GM18498 (cell line): ENCODE data around the gene PTPRK.

Experiments used
- ATAC-seq: cut with Tn5 transposase; IDR thresholded peaks from one replicate; pipeline ENCODE4 v1.9.1; 2021; ENCODE audit warnings: mild to moderate bottlenecking, moderate library complexity; ENCODE audit not compliant: unreplicated experiment

The PTPRK gene

DNA sequence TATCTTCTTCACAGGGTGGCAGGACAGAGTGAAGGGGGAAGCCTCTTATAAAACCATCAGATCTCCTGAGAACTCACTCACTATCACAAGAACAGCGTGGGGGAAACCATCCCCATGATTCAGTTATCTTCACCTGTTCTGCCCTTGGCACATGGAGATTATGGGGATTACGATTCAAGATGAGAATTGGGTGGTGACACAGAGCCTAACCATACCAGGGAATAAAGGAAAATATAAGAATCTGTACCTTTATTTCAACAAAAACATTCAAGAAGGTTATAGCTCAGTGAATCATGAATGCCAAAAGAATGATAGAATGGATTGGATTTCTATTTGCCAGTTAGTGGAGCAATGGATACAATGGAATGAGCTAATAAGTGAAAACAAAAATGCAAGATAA, 214.4 kb downstream of the PTPRK start:
- ATAC-seq = no peak

DNA sequence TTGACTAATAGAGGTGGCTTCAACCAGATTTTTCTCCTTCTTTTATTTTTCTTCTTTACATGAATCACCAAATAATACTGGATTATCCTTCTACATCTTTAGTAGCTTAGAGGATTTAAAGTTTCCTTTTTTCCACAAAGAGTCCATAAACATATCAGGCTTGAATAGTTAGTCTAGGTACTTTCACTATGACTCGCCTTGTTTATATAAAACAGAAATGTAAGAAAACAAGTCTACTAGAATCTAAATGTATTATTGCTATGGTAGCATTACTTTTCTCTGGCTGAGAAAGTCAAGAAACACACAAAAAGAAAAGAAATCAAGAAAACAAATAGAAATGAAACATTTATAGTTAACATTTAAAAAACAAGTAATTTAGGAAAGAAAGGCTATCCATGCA, 215.2 kb downstream of the PTPRK start:
- ATAC-seq = no peak

DNA sequence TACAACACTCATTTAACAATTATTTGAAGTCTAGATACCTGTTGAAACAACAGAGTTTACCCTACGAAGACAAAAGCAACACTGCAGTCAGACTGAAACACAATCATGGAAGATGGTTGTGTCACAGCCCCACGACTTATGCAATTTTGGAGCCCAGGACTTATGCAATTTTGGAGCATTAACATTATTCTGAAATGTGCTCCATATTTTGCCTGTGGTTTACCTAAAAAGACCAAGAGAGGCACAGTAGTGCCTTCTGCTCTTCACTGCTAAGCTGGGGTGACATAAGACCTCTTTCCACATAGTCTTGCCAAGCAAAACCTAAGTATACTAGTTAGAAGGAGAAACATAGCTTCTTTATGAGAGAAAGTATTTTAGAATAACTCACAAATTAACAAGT, 216.5 kb downstream of the PTPRK start:
- ATAC-seq = no peak

DNA sequence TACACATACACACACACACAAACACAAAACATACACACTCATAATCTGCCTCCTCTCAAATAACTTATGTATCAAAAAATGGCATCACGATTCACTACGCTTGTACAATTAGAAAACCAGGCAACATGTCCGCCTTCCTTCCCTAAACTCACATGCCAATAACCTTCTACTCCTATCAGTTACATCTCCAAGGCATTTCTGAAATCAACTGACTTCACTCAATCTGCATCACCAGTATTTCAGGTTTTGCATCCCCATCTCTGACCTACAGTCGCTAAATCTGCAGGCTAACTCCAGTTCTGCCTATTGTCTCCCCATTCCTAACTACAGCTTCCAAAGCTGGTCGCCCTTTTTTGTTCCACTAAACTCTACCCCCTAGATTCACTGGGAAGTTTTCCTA, 217.5 kb downstream of the PTPRK start:
- no peak for ATAC-seq

DNA sequence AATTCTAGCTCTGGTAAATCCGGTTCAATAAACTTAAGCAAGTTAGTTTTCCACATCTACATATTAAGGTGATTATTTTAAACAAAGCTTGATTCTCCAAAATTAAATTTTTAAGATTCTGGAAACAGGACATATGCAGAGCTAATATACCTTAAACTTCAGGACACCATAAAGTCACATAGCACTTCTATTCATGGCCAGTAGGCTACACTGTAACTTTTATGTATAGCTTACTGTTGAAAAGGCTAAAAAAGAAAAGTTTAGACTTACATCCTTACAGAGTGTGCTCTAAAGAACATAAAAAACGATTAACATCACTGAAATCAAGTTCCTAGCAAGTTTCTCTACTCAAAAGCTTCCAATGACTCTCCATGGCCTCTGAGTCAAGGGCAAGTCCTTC, 224.7 kb downstream of the PTPRK start:
- ATAC-seq = no peak

DNA sequence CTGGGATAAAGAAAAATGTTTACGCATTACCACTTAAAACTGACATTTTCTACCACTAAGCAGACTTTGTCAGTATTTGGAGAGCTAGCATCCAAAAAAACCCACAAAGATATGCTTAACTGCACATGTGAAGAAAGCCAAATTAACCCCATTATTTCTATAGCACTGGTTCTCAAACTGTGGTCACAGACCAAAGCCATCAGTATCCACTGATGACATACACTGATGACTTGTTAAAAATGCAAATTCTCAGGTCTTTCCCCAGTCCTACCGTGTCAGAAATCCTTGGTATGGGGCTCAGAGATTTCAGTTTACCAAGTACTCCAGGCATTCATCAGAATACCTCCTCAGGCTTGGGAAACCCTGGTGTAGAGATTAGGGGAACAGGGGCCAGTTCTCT, 230.2 kb downstream of the PTPRK start:
- no peak for ATAC-seq

DNA sequence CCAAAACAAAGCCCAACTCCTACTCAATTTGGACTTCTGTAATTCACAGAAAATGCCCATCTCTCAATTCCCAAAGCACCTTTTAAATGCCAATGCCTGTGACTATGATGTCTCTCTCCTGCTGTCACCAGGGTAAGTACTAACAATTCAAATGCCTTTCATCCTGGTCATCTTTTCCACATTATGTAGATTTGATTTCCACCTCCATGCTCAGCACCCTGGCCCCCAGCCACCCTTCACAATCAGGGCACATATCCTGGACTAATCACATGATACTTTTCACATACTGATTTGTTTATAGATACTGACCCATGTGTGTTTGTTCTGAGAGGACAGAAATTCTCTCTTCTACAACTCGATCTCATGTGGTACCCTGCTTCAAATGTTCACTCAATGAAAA, 236.3 kb downstream of the PTPRK start:
- ATAC-seq = no peak

DNA sequence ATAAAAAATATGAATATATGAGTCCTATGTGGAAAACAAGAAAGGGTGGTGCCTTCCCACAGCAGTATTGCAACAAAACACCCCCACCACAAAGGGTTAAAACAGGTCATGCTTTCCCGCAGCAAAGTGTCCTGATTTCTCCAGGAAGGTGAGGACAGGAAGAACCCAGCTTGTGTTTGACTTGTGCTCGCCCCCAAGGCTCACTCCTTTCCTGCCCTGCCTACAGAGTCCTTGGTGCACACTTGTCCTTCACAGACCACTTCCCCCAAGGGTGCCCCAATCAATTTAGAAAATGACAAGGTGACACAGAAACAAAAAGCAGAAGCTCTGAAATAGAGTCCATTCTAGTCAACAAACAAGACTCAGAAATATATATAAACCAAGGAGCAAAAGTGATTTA, 237.4 kb downstream of the PTPRK start:
- ATAC-seq = no peak

DNA sequence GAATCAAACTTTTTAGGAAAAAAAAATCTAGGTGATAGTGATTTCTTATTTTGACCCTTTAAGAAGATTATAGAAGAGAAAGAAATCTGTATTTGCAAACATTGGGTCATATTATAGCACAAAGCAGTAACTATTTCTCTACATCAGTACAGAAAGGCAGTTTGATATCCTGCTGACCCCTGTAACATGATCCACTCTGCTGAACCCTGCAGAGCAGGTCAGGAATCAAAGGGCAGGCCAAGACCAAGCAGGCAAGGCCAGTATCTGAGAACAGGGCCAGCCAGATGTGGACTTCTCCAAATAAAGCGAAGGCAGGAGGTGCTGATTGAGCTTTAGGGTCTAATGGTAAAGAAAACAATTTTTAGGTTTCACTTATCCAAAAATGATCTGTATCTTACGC, 239.4 kb downstream of the PTPRK start:
- no peak for ATAC-seq

DNA sequence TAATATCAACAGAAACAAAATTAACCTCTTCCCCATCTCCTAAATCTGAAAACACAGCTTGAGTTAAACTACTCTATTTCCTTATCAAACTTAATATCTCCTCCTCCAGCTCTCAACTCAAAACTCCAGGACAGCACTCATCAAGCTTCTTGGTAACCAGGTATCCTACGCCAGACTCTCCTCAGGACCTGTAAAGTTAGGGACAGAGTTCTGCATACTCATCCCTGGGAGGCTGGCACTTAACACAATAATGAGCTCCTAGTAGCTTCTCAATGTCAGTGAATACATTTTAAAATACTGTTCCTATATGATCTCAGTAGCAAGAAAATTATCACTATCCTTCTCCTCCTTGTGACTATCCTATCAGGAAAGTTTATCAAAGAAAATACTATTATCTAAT, 240.3 kb downstream of the PTPRK start:
- ATAC-seq = no peak

DNA sequence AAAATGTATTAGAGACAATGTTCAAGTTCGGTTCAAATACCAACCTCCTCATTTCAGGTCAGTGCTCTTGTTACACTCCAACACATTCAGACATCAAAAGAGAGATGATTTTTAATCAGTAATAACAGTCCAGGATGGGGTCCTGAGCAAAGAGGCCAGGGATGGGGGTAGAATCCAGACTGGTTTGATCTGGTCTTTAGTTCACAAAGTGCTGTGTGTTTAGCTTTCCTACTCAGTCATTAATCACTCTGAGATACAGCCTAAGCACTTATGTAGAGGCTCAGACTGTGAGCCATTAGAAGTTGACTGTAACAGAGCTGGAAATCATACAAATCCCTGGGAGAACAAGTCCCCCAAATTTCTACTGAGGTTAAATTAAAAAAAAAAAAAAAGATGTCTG, 241.6 kb downstream of the PTPRK start:
- no peak for ATAC-seq

DNA sequence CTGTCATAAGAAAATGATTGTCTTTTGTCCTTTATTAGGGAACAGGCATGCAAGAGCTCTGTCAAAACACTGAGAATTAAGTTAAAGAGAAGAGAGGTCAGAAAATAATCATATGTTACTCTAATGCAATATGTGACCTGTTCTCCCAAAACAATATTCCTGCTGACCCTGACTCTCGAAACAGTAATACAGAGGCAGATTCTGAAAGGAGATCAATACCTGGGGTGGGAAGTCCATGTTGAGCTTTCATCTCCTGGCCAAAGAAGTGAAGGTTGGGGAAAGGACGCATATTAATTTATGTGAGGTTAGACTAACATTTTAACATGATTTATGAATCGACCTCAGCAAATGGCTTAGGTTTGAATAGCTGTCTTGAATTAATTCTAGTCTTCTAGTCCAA, 243.0 kb downstream of the PTPRK start:
- ATAC-seq = no peak

DNA sequence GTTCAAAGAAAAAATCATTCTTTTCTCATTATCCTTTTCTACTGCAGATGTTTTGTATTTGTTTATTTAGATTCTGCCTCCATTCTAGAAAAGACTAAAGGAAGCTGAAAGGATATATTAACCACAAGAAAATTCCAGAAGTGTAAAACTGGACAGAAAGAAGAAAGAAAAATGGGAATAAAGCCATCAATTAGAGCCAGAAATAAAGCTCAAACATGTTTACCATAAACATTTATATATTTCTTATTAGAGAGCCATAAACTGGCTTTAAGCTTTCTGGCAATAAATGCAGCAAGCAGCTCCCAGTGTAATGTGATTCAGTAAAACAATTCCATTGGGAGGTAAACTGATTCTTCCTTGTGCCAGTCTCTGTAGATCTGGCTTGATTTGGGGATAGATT, 244.1 kb downstream of the PTPRK start:
- ATAC-seq = no peak

DNA sequence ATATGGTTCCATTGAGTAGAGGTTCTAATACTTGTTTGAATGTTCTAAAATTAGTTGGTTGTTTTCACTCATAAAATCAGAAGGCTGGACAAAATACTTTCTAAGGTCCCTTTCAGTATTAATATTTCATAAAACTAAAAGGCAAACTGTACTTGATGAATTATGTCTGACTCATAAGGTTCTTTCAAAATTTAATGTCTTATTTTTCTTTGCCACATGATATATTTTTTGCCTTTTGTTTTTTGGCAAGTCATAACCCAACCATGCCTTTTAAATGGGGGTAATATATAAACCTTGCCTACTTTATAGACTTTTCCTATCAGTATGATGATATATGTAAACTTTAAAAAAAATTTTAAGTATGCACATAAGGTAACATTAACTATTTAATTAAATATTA, 244.7 kb downstream of the PTPRK start:
- no peak for ATAC-seq

DNA sequence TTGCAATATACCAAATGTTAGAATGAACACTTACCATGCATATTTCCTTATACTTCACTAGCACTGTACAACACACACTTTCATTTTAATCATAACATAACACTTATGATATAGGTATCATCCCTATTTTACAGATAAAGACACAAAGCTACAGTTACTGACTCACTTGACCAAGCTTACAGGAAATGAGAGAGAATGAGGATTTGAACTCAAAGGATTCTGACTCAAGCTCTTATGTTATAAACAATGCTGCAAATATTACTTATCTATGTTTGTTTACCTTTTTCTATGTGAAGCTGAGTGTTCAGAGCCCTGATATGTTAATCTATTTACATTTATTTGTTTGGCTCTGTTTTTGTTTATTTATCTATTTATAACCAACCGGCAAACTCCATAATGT, 245.4 kb downstream of the PTPRK start:
- no peak for ATAC-seq

DNA sequence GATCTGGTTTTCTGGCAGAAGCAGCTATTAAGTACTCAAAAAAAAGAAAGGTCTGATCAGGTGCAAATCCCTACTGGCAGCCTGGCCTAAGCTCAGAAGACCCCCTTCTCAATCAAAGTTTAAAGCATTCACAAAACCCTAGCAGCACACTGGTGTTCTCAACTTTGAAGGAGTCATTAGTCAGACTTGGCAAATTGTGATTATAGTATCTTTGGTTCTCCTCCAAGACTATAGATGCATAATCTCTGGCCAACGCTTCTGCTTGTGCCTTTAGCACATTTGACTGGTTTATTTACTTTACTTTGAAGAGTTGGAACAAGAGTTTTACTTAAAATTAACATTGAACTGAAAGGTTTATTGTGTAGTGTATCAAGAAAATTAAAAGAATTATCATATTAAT, 248.9 kb downstream of the PTPRK start:
- no peak for ATAC-seq

DNA sequence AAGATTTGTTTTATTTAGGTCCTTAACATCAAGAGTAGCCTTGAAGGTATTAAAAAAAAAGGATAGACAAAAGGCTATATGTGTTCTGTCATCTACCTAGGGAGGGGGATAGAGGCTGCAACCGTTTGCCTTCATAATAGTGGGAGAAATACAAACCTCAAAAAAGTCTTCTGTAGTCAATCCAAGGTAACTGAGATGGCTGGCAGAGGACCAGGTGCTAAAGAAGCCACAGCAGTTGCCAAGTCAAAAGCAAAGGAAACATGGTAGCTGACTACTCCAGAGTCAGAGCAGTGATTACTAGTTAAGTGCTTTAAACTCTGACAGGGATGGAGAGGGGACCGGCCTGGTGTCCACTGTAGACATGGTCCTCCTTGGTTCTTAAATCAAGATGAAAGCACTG, 249.4 kb downstream of the PTPRK start:
- ATAC-seq = no peak

DNA sequence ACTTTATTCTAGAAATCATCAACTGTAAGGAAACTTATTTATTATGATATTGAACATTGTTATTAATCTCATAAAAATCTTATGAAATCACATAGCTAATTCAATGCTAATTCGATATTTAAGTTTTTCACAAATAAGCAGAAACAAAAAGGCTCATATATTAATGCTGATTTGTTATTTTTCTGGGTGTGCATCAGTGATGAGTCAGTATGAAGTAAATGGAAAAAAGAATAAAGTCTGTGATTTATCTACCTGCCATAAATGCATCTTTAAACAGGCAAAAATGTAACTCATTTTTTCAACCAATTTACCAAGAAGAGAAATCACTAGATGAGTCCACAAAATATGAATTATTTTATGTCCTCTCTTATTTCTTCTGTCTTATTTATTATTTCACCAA, 253.5 kb downstream of the PTPRK start:
- no peak for ATAC-seq

DNA sequence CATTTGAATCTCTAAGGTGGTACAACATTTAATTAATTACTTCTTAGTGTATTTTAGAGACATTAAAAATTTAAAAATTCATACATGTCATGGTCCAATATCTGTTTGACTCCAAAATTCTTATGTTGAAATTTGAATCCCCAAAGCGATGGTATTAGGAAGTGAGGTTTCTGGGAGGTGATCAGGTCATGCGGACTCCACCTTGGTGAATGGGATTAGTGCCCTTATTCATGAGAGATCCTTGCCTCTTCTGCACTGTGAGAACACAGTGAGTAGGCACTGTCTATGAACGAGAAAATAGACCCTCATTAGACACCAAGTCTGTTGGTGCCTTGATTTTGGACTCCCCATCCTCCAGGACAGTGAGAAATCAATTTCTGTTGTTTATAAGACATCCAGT, 254.7 kb downstream of the PTPRK start:
- ATAC-seq = no peak

DNA sequence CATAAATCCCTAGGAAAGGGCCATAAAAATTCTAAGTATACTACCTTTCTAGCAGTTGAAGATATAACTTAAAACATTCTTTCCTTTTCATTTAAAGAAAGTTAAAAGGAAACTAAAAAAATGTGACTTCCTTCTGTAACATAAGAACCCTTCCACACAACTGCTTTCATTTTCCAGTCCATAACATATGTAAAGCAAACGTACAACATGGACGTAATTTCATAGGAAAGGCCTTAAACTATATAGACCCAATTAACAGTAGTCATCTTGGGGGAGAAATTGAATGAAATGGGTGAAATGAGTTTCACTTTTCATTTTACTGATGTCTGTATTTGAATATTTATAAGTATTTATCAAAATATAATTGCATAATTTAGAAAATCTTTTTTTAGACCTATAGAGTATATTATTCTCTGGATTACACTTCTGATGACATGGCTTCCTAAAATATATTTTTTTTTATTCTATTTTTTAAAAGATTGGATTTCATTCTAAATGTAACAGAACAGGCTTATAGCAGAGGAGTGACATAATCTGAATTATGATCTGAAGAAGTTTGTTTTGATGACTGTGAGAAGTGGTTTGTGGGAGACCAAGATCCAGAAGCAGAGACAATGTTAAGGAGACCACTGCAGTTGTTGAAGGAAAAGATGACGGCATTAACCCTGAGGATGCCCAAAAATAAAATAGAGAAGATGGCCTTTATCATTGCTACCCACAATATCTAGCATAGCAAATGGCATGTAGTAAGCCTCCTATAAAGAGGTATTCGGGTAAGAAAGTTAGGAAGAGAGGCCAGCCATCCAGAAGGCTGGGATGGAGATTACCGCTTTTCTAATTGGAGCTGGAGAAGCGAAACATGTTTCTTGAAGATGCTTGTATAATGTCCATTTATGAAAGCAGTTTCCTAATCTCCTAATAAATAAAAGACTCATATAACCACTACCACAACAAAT, 260.4 kb downstream of the PTPRK start:
- peak; percentile 67 for ATAC-seq

DNA sequence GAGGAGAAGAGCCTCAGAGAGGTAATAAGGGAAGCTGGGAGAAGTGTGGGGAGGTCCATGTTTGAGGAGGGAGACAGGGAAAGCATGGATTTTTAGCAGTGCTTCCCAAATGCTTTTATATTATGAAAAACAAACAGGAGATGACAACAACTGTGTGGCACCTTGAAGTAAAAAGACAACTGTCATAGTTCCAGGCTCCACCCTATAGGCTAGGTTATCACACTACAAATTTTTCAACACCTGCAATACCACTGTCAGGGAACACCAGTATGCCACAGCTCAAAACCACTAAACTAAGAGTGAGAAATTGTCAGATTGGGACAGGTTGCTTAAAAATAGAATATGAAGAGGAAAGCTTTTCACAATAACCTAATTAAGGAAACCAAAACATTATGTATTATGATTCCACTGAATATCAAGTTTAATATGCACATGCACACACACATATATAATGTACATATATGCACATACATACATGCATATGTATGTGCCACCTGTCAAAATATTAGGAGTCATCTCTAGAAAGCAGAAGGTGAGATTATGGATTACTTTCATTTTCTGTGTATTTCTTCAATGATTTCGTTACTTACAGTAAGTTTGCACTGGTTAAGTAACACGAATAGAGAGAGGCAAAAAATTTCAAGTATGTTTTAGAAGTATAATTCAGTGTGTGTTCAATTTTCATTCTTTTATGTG, 261.2 kb downstream of the PTPRK start:
- ATAC-seq = peak; percentile 94

DNA sequence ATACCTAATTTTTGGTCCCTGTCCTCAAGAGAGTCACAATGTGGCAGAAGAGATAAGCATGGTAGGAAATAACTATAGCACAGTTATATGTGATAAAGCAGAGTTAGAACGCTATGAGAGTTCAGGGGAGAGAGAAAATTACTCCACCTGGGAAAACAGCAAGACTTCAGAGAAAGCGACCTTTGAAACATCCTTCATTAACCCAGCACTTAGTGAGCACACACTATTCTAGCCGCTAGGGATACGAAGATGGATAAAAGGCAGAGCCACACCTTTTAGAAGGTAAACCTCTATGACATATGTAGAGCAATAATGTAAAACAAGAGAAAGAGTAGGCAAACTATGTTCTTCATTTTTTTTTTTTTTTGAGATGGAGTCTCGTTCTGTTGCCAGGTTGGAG, 264.3 kb downstream of the PTPRK start:
- no peak for ATAC-seq
